ENCODE results near the gene UAP1L1.

- TF ChIP-seq EP300 (IDR thresholded peaks at IDR 0.05; ENCODE audit: low read length) (no peak), CHD2 (IDR thresholded peaks at IDR 0.05; ENCODE audit: low read depth, low read length) (no peak), NR2C1 (IDR thresholded peaks at IDR 0.05) (no peak), NR2C1 (tag; IDR thresholded peaks at IDR 0.05) (no peak), ESRRA (IDR thresholded peaks at IDR 0.05; ENCODE audit: borderline replicate concordance, low read depth) (no peak), CTCF (IDR thresholded peaks at IDR 0.05 in 2 of 3, conservative IDR thresholded peaks at IDR 0.05 in 1 of 3; ENCODE audit: insufficient read depth in 2 of 3, low read depth in 1 of 3, low read length in 3 of 3) (no peak), MAX (CRISPR knock-in tag; IDR thresholded peaks at IDR 0.05) (no peak; the same call in 1 of the 2 replicates), TCF7L2 (IDR thresholded peaks at IDR 0.05; ENCODE audit: low read depth, low read length) (no peak), POLR2AphosphoS5 (IDR thresholded peaks at IDR 0.05; ENCODE audit: control insufficient read depth, insufficient read depth, low read depth, low read length) (no peak)
Measured at GRCh38 chr9:137030006-137030405, 47.3 kb upstream of the UAP1L1 start.

Measured in K562 (cell line).